ENCODE data around the gene PXN. TPM values are rescaled to one million over a fixed set of nuclear protein-coding genes. Genes with fewer than 3 reads are reported as not detected.

The PXN gene
- total and polyA plus RNA-seq, 2 of the 13 experiments (the other 11 are each of a cell fraction or from before 2014, with no cell fraction given), result 13.6 to 14.2 TPM

- TF ChIP-seq SNAPC4 (CRISPR knock-in tag; IDR thresholded peaks at IDR 0.05) (peak; percentile 100), RFXANK (CRISPR knock-in tag; IDR thresholded peaks at IDR 0.05) (0 out of 2 replicates have a peak, but pooled peaks have one; percentile 31), IKZF4 (CRISPR knock-in tag; IDR thresholded peaks at IDR 0.05; ENCODE audit: borderline replicate concordance, low read depth, not compliant biosample characterization) (no peak), KDM2A (CRISPR knock-in tag; IDR thresholded peaks at IDR 0.05; ENCODE audit: borderline replicate concordance, low read depth) (no peak), TOPORS (CRISPR knock-in tag; IDR thresholded peaks at IDR 0.05) (peak; percentile 77), FUBP1 (CRISPR knock-in tag; IDR thresholded peaks at IDR 0.05; ENCODE audit: borderline replicate concordance) (no peak), ZBTB44 (CRISPR knock-in tag; IDR thresholded peaks at IDR 0.05) (no peak), YEATS2 (CRISPR knock-in tag; IDR thresholded peaks at IDR 0.05; ENCODE audit: borderline replicate concordance) (peak; percentile 28; the same call in 1 of the 2 replicates), CREM (IDR thresholded peaks at IDR 0.05) (peak; percentile 88), CREM (CRISPR knock-in tag; IDR thresholded peaks at IDR 0.05) (no peak), ZFP41 (CRISPR knock-in tag; IDR thresholded peaks at IDR 0.05; ENCODE audit: borderline replicate concordance) (no peak), ETV6 (CRISPR knock-in tag; conservative IDR thresholded peaks at IDR 0.05) (0 out of 2 replicates have a peak, but pooled peaks have one; percentile 86), TCF7L2 (IDR thresholded peaks at IDR 0.05; ENCODE audit: low read depth, low read length) (no peak), DMAP1 (CRISPR knock-in tag; IDR thresholded peaks at IDR 0.05) (no peak; the same call in none of the 2 replicates), SP1 (IDR thresholded peaks at IDR 0.05) (no peak), SP1 (CRISPR knock-in tag; IDR thresholded peaks at IDR 0.05) (peak; percentile 25; the same call in 1 of the 2 replicates), ZNF841 (CRISPR knock-in tag; IDR thresholded peaks at IDR 0.05; ENCODE audit: borderline replicate concordance) (0 out of 2 replicates have a peak, but pooled peaks have one; percentile 73), ZNF782 (CRISPR knock-in tag; IDR thresholded peaks at IDR 0.05; ENCODE audit: borderline replicate concordance) (no peak), KDM4B (CRISPR knock-in tag; IDR thresholded peaks at IDR 0.05) (no peak; the same call in 1 of the 2 replicates), ZNF746 (CRISPR knock-in tag; IDR thresholded peaks at IDR 0.05) (no peak), ZNF558 (CRISPR knock-in tag; IDR thresholded peaks at IDR 0.05; ENCODE audit: borderline replicate concordance) (no peak), HNRNPLL (IDR thresholded peaks at IDR 0.05; ENCODE audit: low read depth, low read length, poor library complexity, severe bottlenecking) (no peak)
These were observed 27.4 kb upstream of the PXN start, which contains the start of gene RNU4-1 (continued) for GRCh38 chr12:120292661-120293531.

All from HepG2 (cell line).